Measurements from ENCODE around the gene SH3BP4.

DNA sequence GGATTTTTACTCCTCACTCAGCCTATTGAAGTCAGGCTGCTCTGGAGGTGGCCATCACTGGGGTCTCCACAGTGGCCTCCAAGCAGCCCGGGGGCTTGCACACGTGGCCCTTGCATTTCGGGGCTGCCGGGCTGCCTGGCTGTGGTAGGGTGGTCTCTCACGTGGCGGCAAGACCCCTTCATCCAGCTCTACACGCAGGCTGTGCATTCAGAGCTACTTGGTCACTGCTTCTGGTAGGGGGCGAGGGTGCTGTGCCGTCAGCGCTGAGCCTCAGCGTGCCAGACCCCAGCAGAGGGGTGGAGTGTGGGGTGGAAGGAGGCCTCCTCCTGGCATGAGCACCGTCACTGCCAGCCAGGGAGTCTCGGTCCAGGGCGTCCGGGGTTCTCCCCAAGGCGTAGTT, 80.6 kb downstream of the SH3BP4 start:
- TF ChIP-seq, protein P1, sequence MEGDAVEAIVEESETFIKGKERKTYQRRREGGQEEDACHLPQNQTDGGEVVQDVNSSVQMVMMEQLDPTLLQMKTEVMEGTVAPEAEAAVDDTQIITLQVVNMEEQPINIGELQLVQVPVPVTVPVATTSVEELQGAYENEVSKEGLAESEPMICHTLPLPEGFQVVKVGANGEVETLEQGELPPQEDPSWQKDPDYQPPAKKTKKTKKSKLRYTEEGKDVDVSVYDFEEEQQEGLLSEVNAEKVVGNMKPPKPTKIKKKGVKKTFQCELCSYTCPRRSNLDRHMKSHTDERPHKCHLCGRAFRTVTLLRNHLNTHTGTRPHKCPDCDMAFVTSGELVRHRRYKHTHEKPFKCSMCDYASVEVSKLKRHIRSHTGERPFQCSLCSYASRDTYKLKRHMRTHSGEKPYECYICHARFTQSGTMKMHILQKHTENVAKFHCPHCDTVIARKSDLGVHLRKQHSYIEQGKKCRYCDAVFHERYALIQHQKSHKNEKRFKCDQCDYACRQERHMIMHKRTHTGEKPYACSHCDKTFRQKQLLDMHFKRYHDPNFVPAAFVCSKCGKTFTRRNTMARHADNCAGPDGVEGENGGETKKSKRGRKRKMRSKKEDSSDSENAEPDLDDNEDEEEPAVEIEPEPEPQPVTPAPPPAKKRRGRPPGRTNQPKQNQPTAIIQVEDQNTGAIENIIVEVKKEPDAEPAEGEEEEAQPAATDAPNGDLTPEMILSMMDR (IDR thresholded peaks at IDR 0.05; ENCODE audit: insufficient read depth, low read length, poor library complexity, severe bottlenecking) = no peak
- TF ChIP-seq EZH2phosphoT487 (conservative IDR thresholded peaks at IDR 0.05; ENCODE audit: low read length) = no peak

Data from SU-DHL-6 (cell line).